NCI-H1694 treated with DMSO at 0.1 percent for 48 hours (cell line): ENCODE measurements around the gene ATP10D.
"Not testable (repeated sequence)": the region's sequence is repeated elsewhere in the genome, so short reads cannot be mapped to it uniquely, and the experiment has no call there.

Source experiments
- DNase-seq: peaks from one replicate; lab custom pipeline; 2025; lab: John Stamatoyannopoulos, UW

Gene ATP10D

DNA sequence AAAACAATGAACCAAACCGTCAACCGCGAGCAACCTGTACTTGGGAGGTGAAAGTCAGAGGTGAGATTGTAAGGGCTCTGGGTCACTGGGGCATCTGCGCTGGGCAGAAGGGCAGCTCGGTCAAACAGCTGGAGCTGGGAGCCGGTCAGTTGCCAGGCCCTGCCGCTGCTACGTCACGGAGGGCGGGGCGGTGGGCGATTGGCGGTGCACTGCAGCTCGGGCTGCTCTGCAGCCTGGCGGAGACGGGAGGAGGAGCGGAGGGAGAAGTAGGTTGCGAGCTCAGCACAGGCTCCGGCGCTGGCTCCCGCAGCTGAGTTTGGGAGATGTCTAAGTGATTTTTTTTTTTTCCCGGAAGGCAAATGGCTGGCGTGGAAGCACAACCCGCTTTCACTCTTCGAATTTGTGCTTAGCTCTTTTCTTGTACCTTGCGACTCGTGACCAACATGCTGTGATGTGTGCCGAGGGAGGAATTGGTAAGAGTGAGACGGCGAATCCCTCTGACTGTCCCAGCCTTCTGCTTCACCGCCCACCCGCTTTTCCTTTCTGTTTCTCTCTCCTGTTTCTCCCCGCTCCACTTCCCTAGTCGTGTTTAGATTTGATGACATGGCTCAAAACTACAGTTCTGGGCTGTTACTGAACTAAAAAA, at the start of gene ATP10D:
Gene ATP10D, plus strand, starts transcription at position 229 of the 646 bp plus-strand sequence. CDS start 27,266 bp downstream, outside the sequence.
- DNase-seq = no peak

DNA sequence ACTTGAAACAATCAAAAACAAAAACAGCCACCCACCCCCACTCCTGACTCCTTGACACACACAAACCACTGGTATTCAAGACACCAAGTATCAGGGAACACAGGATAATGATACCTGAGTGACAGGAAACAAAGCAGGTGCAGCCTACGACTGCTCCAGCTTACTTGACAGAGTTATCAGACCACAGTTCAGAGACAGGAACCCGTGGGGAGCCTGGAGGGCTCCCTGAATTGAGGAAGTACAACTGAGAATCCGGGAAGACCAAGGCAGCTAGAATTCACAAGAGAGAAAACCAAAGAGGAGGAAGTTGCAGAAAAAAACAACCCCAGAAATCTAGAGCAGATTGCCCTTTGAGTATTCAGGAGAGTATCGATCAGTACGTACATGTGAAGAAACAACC, 42.1 kb upstream of the ATP10D start:
- no peak for DNase-seq

DNA sequence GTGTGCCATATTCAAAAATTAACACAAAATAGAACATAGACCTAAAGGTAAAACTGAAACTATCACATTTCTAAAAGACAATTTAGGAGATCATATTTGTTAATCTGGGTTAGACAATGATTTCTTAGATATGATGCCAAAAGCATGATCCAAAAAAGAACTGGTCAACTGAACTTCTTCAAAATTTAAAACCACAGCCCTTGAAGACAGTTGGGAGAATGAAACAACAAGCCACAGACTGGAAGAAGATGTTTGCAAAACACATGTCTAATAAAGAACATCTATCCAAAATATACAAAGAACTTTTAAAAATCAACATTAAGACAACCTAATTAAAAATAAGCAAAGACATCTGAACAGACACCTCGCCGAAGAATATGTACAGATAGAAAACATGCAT, 41.0 kb upstream of the ATP10D start:
- DNase-seq = no peak

DNA sequence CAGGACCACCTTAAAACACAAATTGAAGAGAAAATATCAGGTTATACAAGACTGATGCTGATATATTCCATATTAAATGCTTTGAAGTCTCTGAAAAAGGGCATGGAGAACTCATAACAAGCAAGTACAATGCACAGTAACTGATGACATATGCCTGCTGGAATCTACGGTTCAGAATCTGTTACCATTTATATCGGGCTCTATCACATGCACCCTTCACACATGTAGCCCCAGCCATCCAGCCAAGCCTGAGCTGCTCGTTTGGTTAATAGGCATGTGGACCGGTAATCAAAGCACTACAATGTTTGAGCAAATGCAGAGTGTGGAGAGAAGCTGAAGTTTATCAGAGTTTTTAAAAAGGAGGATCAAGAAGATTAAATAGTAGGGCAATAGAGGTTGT, 33.4 kb upstream of the ATP10D start:
- no peak for DNase-seq

DNA sequence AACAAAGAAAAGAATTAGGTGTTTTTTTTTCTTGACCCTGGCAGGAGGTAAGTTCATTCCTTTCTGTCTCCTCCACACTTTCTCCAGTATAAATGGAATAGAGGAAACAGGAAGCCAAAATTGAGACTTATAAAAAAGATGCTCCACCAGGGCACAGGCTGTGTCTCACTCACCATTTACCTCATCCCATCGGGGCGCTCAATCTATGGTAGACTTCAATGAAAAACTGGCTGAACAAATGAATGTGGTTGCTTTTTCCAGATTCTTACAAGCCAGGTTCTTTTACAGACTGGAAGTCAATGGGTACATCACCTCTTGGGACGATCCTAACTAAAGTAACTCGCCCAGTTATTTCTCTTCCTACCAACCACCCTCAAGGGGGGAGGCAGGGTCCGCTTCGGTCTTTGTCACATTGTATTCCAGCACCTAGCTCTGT, 22.3 kb upstream of the ATP10D start:
- no peak for DNase-seq

DNA sequence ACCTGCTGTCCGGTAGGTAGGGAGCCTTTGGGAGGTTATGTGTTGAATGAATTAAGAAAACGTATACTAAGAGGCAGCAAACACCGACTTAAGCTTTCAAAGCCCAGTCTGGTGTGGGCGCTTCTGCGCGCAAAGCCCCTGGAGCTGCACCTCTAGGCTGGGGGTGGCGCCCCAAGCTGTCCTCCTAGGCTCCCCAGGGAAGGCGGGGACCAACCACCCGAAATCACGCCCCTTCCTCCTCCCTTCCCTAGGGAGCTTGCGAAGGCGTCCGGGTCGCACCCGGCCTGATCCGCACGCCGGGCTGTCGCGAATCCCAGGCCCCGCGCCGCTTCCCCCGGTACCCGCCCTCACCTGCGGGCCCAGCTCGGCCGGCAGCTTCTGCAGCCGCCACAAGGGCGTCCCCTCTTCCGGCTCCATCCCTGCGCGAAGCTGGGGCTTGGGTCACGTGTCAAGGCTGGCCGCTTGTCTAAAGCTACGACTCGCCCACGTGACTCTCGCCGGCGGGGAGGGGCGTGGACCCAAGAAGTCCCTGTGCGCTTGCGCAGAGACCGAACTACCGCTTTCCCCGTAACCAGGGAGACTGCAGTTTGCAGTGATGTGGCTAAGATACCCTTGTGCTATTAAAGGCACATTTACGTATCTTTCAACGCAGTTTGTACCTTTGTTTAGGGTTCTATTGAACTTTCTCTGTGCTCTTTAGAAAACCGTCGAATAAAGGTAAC, 21.7 kb upstream of the ATP10D start, which contains the start of gene COMMD8:
Gene COMMD8, minus strand, starts transcription at position 468 of the 722 bp plus-strand sequence. Its CDS starts 51 bp downstream, at position 417.
- peak; percentile 73 for DNase-seq

DNA sequence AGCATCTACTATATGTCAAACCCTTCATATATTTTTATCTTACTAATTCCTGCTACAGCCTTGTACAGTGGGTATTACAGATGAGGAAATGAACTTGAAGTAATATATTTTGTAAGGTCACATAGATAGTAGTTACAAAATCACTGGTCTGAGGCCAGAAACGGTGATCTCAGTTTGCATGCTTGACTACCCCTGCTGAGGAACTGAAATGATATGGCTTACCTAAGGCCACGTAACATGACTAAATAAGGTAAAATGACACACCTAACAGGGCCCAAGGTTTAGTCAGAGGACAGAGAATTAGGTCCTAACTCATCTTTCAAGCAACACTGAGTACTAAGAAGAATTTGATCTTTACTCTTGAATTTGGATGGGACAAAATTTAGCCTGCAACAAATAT, 20.1 kb upstream of the ATP10D start:
- no peak for DNase-seq

DNA sequence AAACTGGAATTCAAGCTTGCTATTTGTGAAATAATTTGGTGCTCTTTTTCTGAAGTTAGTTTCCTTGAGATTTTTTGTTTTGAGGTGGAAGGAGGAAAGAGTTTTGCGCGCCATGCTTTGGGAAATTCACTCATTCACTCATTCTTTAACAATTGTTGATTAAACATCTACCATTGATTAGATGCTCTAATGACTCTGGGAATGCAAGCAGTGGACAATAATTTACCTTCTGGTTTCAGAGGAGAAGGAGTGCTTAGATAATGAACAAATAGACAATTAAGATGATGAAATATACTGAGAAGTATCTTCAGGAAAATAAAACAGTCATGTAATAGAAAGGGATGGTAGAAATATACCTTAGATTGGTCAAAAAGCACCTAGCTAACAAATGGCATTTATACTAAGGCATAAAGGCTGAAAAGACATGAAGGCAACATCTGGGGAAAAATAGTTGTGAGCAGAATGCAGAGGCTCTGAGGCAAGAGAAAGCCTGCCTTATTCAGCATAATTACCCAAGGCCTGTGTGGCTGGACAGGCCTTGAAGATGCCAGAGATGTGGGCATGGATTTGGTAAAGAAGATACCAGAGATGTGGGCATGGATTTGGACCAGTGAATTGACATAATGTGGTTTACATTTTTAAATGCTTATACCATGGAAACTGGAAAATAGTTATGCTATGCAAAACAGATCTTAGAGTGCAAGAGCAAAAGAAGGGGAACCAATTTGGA, 18.9 kb upstream of the ATP10D start:
- DNase-seq = no peak

DNA sequence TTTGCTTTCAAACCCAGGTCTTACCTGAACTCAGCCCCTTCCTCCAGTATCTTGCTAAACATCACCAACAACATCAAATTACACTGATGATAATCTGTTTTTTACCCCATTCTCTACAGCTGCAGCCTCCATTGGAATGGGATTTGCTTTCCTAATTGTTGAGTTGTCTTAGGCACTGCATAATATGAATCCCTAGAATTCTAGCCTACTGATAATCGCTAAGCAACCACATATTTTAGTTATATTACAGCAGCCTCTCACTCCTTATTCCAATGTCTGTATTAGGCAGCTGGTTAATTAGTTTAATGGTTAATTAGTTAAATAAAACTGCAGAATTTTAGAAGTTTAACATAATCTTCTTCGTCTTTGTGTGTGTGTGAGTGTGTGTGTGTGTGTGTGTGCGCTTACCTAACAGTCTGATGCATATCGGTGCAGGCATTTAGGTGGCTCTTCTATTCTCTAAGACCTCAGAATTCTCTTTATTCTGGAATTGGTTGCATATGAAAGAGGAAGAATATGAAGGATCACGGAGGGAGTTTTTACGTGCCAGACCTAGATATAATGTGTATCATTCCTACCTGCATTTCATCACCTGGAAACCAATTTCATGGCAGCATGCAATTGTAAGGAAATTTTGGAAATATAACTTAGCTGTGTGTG, 16.2 kb upstream of the ATP10D start:
- DNase-seq = no peak

DNA sequence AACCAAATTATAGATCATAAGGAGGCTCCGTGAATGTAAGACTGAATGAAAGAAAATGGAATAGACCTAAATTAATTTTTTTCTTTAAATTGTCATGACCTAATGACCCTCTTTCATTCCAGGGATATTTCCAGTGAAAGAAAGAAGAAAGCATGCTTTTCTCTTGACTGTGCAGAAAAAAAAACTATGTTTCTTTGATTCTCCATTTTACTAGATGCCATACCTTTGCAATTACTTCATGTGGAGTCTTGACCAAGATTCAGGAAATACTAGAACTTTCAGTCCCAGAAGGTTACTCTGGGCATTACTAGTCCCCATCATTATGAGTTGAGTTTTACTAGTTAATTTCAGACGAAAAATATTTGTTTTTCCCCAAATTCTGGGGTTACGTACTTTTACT, 15.1 kb upstream of the ATP10D start:
- no peak for DNase-seq

DNA sequence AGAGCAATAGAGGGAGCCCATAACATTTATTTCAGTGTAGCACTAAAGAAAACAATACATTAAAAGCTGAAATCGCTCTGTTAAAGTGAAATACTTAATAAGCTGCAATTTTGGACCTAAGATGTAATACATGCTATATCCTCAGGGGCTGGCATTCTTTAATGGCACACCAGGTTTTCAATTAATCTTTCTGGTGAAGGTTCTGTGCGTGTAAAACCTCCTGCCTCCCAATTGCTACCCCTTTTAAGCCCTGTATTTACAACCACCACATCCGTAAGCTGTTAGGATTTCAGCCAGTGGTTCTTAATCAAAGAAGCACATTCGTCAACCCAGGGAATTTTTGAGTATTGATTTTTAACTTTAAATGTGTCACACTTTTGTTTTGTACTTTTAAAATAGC, 14.0 kb upstream of the ATP10D start:
- DNase-seq = no peak

DNA sequence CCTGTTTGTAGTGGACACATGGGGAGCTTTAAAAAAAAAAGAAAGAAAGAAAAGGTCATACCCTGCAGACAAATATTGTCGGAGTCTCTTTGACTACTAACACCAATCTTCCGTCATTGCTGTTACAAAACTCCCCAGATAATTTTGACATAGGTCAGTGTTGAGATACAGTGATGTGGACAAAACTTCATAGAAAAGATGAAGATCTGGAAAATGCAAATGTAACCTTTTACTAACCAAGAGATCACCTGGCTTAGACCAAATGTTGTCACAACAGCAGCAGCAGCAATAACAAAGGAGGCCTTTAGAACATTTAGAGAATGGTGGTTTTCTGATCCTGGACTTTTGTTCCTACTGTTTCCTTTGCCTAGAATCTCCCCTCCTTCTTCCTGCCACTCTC, 13.5 kb upstream of the ATP10D start:
- no peak for DNase-seq

DNA sequence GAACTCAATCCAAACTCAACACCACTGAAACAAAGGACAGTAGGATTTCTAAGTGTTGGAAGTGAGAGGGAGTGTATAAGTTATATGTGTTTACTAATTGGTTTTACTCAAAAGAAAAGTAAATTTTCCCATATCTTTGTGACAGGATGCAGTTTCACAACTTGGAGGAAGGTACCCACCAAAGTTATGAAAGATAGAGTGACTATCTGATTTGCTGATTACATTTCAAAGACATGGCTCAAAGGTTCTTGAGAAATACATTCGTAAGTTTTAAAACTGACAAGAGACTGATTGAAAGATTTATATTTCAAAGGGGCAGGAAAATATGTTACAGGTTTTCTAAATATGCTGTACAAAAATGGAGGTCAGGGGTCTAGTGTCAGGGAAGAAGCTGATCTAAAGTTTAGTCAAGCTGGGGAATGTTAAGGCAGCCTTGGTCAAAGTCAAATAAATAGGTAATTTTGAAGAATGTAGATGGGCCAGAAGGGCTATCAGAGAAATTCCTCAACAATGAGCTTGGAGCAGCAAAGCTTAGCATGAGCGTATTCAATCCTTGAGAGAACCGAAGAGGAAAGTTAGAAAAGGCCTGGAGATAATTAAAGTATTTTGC, 11.8 kb upstream of the ATP10D start:
- no peak for DNase-seq

DNA sequence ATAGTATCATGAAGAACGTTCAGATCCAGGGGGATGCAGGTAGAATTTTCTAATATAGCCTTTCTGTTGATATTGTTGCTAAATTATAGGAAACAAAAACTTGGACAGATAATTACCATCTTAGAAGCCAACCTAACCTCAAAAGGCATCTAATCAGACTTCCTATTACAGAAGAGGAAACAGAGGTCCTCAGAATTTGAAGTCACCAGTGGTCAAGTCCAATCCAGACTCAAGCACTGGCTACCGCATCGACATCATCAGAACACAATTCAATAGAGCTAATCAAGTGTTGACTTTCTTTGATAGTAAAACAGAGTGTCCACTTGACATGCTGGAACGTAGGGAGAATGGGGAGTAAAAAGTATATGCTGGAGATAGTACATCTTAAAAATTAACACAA, 10.3 kb upstream of the ATP10D start:
- no peak for DNase-seq

DNA sequence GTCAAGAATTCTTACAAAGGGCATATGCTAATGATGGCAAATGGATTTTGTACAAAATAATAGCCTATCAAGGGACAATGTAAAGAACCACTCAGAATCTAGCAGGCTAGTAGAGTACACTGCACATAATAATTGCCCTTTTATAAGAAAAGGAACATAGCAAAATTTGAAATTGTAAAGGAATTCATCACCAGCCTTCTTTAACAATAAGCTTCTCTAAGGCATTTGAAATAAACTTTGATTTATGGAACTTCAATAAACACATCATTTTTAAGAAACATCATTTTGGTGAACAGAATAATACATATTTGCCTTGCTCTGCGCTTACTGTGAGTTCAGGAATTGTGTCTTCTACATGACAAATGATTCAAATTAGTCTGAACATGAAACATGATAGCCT, 9.7 kb upstream of the ATP10D start:
- no peak for DNase-seq

DNA sequence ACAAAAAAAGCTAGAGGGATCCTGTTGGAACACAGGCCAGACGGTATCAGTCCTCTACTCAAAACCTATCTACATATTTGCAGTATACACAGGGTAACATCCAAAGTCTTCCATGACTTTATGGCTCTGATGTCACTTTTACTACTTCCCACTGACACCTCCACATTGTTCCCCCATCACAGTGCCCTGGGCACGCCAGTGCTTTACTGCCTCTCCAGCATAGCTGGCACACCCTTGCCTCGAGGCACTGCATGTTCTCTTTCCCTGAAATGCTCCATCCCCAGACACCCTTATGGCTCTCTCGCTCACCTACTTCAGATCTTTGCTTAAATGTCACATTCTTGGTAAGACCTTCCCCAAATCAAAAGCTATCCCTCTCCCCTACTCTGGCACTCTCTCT, 6.3 kb upstream of the ATP10D start:
- DNase-seq = no peak

DNA sequence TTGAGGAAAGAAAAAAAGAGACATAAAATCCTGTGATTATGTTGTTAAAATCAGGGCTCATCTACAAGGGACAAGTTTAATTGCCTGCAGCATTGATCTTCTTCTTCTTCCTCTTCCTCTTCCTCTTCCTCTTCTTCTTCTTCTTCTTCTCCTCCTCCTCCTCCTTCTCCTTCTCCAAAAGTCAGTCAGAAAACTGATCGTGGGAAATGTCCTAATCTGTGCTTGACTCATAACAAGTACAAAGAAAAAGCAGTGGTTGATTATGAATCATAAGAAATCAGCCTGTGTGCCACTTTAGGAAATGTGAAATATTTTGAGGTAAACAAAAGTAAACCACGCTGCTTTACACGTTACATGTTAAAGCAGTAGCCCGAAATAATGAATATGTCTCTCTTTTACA, 2.7 kb upstream of the ATP10D start:
- DNase-seq = no peak

DNA sequence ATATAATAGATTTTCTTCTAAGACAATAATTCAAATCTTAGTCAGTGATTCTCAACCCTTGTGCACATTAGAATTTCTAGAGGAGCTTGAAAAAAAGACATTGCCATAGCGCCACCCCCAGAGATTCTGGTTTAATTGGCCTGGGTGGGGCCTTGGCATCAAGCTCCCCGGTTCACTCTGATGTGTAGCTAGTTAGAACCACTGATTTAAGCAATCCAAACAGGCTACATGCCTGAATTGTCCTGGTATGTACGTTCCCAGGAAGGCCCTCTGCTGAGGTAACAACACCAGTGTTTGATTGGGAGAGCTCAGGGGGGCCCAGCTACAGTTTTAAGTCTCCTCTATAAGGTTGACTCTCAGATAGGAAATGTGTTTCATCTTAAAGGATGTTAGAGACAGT, 1.3 kb upstream of the ATP10D start:
- no peak for DNase-seq

DNA sequence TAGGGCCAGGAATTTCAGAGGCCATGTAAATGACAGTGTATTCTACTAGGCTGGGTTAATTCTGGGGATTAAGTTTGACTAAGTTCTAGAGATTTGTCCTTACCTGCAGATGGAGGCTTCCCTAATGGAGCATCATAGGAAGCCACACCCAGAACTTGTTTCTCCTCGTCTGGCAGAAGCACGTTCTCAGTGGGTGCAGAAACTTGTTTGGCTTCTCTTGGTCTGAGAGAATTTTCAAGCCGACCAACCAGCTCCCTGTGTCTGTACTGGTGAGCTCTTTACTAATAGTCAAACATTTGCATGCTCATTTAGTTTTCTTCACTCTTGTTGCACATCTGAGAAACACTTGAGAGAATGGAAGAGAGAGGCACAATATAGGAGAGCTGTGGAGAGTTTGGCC, 907 bp upstream of the ATP10D start:
- no peak for DNase-seq

DNA sequence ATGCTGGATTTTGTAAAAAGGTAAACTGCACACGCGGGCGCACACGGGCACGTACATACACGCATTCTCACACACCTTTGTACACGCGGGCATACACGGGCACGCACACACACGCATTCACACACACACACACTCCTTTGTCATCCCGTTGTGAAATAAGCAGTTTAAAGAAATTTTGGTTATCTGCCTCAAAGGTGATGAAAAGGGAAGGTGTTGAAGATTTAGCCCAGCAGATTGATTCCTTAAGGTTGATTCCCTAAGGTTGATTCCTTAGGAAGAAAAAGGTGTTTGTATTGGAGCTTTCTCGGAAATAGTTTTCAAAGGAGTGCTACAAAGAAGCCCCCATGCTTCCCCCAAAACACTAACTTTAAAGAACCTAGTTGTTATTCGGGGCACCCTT, 693 bp downstream of the ATP10D start:
- no peak for DNase-seq

DNA sequence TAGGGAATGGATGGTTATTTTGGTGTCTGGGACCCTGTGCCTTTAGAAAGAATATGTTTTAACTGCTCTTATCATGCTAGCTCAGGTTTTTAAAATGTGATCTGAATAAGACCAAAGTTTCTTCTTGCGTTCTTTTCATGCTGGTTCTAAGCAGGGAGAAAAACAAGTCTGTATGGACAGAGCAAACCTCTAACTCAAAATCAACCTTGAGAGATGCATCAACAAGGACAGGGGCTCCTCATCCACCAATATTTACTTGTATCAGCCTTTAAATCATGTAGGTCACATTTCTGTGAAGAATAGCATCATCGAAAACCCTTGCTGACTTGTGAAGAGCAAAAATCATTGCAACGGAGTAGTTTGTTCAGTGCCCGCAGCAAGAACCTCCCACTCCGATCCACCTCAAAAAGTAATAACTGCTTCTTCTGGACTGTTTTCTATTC, 1.2 kb downstream of the ATP10D start:
- no peak for DNase-seq

DNA sequence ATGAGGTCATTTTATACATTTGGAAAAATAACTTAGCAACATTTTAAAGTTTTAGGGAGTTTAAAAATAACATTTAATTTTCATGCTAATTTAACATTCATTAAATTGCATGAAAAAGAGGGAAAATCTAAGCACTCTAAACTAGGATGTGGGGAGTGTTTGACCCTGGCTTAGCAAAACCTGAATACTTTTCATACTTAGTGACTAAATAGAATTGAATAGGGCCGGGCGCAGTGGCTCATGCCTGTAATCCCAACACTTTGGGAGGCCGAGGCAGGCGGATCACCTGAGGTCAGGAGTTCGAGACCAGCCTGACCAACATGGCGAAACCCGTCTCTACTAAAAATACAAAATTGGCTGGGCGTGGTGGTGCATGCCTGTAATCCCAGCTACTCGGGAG, 1.7 kb downstream of the ATP10D start:
- not testable (repeated sequence) for DNase-seq
